Lower leg skin (tissue), 3 donors: ENCODE results near the gene IKZF1.

ENCODE experiments used
- POLR2A ChIP-seq, 2 donors: fragments of 450-650 bp; IDR thresholded peaks; one replicate each; pipeline ENCODE4 v1.6.1; 2016 to 2017; ENCODE audit warnings: antibody characterized with exemption in 2 of 2, mild to moderate bottlenecking in 1 of 2, moderate library complexity in 1 of 2
- TF ChIP-seq, protein P1 (sequence below), 3 donors: fragments of 450-650 bp; IDR thresholded peaks; one replicate each; pipeline ENCODE4 v1.5.1; 2016; ENCODE audit warnings: antibody characterized with exemption in 3 of 3, mild to moderate bottlenecking in 3 of 3, moderate library complexity in 2 of 3

DNA sequence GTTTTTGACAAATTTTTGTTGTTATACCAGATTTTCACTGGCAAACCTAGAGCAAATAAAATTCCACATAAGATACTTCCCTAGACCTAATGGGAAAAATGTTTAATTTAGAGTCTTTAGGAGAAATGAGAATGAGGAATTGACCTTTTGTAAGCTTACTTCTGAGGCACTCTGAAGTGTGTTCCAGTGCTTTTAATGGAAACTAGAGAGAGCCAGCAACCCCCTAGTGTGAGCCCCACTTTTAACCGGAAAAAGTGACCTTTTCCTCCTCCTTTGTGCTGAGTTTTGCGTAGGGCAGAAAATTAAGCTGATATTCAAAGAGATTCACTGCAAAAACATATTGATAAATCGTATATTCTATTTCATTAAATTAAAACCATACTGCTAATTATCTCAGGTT is 5.2 kb downstream of the IKZF1 start:
- TF ChIP-seq, protein P1, sequence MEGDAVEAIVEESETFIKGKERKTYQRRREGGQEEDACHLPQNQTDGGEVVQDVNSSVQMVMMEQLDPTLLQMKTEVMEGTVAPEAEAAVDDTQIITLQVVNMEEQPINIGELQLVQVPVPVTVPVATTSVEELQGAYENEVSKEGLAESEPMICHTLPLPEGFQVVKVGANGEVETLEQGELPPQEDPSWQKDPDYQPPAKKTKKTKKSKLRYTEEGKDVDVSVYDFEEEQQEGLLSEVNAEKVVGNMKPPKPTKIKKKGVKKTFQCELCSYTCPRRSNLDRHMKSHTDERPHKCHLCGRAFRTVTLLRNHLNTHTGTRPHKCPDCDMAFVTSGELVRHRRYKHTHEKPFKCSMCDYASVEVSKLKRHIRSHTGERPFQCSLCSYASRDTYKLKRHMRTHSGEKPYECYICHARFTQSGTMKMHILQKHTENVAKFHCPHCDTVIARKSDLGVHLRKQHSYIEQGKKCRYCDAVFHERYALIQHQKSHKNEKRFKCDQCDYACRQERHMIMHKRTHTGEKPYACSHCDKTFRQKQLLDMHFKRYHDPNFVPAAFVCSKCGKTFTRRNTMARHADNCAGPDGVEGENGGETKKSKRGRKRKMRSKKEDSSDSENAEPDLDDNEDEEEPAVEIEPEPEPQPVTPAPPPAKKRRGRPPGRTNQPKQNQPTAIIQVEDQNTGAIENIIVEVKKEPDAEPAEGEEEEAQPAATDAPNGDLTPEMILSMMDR (IDR thresholded peaks at IDR 0.05): no peak
- TF ChIP-seq POLR2A (IDR thresholded peaks at IDR 0.05): no peak
